GM18870 (cell line): Measurements from ENCODE around the gene AFP.

Experiments
- ATAC-seq: cut with Tn5 transposase; IDR thresholded peaks from one replicate; pipeline ENCODE4 v1.9.1; 2021; ENCODE audit warnings: moderate library complexity; ENCODE audit not compliant: unreplicated experiment

The AFP gene

DNA sequence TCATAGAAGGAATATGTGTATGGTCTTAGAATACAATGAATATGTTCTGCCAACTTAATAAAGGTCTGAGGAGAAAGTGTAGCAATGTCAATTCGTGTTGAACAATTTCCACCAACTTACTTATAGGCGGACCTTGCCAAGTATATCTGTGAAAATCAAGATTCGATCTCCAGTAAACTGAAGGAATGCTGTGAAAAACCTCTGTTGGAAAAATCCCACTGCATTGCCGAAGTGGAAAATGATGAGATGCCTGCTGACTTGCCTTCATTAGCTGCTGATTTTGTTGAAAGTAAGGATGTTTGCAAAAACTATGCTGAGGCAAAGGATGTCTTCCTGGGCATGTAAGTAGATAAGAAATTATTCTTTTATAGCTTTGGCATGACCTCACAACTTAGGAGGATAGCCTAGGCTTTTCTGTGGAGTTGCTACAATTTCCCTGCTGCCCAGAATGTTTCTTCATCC is 22.7 kb upstream of the AFP start:
- no peak for ATAC-seq

GRCh38 chr4:73414936-73415271 is 21.1 kb upstream of the AFP start:
- no peak for ATAC-seq

- no peak for ATAC-seq
Measured at GRCh38 chr4:73415807-73416238, 20.2 kb upstream of the AFP start.

DNA sequence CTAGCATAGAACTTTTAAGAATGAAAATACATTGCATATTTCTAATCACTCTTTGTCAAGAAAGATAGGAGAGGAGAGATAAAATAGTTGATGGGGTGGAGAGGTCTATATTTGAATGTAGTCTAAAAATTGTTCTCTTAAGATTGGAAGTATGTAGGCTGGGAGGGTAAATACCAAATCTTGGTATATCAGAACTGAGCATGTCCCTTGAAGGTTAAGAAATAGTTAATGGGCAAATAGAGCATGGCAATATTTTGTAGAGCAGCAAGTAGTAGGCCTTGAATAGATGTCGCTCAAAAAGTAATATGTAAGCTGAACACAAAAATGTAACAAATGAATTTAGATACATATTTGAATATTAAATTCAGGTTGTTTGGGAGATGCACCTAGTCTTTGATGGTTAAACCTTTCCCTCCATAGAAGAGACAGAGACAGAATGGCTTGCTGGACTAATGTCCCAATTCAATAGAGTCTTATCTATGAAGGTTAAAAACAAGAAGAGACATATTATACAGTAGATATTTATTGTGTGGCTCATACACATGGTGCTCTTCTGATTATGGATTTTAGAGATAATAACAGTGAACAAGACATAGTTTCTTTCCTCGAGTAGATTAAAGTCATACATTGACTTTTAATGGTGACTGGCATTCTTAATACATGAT is 19.5 kb upstream of the AFP start:
- ATAC-seq, result no peak

- ATAC-seq, result no peak
Measured at GRCh38 chr4:73417342-73417741, 18.7 kb upstream of the AFP start.

- no peak for ATAC-seq
Measured at GRCh38 chr4:73417973-73418372, 18.0 kb upstream of the AFP start.

DNA sequence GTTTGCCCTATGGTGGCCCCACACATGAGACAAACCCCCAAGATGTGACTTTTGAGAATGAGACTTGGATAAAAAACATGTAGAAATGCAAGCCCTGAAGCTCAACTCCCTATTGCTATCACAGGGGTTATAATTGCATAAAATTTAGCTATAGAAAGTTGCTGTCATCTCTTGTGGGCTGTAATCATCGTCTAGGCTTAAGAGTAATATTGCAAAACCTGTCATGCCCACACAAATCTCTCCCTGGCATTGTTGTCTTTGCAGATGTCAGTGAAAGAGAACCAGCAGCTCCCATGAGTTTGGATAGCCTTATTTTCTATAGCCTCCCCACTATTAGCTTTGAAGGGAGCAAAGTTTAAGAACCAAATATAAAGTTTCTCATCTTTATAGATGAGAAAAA is 17.3 kb upstream of the AFP start:
- no peak for ATAC-seq

GRCh38 chr4:73419106-73420038 is 16.6 kb upstream of the AFP start:
- ATAC-seq, result no peak

DNA sequence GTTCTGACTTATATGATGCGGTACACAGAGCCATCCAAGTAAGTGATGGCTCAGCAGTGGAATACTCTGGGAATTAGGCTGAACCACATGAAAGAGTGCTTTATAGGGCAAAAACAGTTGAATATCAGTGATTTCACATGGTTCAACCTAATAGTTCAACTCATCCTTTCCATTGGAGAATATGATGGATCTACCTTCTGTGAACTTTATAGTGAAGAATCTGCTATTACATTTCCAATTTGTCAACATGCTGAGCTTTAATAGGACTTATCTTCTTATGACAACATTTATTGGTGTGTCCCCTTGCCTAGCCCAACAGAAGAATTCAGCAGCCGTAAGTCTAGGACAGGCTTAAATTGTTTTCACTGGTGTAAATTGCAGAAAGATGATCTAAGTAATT is 15.4 kb upstream of the AFP start:
- ATAC-seq, result no peak

GRCh38 chr4:73421708-73422457 is 14.1 kb upstream of the AFP start:
- ATAC-seq, result no peak

DNA sequence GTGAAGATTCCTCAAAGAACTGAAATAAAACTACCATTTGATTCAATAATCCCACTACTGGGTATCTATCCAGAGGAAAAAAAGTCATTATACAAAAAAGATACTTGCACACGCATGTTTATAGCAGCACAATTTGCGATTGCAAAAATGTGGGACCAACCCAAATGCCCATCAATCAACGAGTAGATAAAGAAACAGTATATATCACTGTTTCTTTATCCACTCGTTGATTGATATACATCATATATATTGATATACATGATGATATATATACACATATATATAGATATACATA is 13.6 kb upstream of the AFP start:
- ATAC-seq, result no peak

DNA sequence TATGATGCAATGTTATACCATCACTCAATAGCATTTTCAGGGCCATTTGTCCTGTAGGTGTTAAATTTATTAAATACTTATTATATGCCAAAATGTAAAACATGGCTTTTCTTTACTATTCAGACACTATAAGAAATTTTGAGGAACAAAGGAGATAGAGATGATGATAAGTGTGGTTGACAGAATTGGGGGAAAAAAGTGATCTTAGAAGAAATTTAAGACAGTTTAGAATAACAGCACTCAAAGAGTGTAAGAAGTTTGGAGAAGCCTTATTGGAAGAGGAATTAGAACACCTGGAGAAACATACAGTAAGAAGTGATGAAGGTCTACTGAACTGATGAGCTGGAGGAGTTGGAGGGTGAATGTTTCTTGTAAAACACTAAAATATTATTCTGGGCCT is 12.8 kb upstream of the AFP start:
- ATAC-seq, result no peak

DNA sequence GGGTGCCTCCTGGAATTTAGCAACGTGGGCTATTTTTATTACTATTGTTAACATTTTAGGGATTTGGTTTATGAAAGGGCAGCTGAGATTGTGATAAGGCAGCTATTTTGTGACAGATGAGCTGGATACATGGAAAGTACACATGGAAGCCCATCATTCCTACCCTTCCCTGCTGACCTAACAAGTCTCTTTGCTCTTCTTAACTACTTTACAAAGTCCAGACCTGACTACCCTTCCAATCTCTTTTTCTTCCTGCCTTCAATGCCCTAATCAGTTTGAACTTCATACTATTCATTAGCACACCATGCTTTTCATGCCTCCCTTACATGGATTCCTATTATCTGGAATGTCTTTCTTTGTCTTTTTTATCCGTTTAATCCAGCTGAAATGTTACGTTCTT is 9.4 kb upstream of the AFP start:
- ATAC-seq, result no peak

DNA sequence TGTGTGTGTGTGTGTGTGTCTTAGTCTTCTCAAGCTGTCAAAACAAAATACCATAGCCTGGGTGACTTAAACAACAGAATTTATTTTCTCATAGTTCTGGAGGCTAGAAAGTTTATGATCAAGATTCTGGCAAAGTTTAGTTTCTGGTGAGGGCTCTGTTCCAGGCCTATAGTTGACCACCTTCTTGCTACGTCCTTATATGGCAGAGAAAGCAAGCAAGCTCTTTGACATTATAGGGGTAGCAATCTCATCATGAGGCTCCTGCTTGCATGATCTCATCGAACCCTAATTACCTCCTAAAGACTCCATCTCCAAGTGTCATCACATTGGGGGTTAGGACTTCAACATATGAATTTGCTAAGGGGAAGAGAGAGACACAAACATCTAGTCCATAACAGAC is 6.9 kb upstream of the AFP start:
- ATAC-seq, result no peak

GRCh38 chr4:73429826-73430587 is 6.0 kb upstream of the AFP start:
- no peak for ATAC-seq

- no peak for ATAC-seq
Measured at GRCh38 chr4:73431813-73432168, 4.2 kb upstream of the AFP start.

DNA sequence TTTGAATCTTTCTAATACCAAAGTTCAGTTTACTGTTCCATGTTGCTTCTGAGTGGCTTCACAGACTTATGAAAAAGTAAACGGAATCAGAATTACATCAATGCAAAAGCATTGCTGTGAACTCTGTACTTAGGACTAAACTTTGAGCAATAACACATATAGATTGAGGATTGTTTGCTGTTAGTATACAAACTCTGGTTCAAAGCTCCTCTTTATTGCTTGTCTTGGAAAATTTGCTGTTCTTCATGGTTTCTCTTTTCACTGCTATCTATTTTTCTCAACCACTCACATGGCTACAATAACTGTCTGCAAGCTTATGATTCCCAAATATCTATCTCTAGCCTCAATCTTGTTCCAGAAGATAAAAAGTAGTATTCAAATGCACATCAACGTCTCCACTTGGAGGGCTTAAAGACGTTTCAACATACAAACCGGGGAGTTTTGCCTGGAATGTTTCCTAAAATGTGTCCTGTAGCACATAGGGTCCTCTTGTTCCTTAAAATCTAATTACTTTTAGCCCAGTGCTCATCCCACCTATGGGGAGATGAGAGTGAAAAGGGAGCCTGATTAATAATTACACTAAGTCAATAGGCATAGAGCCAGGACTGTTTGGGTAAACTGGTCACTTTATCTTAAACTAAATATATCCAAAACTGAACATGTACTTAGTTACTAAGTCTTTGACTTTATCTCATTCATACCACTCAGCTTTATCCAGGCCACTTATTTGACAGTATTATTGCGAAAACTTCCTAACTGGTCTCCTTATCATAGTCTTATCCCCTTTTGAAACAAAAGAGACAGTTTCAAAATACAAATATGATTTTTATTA is 3.6 kb upstream of the AFP start:
- no peak for ATAC-seq

DNA sequence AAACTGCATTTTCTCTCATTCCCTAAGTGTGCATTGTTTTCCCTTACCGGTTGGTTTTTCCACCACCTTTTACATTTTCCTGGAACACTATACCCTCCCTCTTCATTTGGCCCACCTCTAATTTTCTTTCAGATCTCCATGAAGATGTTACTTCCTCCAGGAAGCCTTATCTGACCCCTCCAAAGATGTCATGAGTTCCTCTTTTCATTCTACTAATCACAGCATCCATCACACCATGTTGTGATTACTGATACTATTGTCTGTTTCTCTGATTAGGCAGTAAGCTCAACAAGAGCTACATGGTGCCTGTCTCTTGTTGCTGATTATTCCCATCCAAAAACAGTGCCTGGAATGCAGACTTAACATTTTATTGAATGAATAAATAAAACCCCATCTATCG is 2.9 kb upstream of the AFP start:
- ATAC-seq, result no peak

GRCh38 chr4:73434311-73434710 is 1.7 kb upstream of the AFP start:
- ATAC-seq, result no peak
